HG03469 (cell line): Measurements from ENCODE around the gene ZC3H7A.

Experiments used
- ATAC-seq: cut with Tn5 transposase; IDR thresholded peaks from one replicate; pipeline ENCODE4 v1.9.1; 2021; ENCODE audit warnings: mild to moderate bottlenecking, moderate library complexity, moderate number of reproducible peaks; ENCODE audit not compliant: unreplicated experiment

Gene ZC3H7A

GRCh38 chr16:11708421-11708820, 88.6 kb downstream of the ZC3H7A start:
- no peak for ATAC-seq

- ATAC-seq, result no peak
These were observed 89.3 kb downstream of the ZC3H7A start for GRCh38 chr16:11707679-11708197.

- ATAC-seq, result no peak
These were observed 90.8 kb downstream of the ZC3H7A start for GRCh38 chr16:11706180-11706742.

GRCh38 chr16:11705311-11706025, 91.6 kb downstream of the ZC3H7A start:
- ATAC-seq, result no peak
